Osteocyte (in vitro differentiated cells): ENCODE data around the gene TBX21. TPM values are rescaled to one million over a fixed set of nuclear protein-coding genes. Genes with fewer than 3 reads are reported as not detected.

Experiments used
- DNase-seq: peaks from one replicate; pipeline ENCODE4 v3.0.0; 2021; ENCODE audit warnings: mixed read lengths; ENCODE audit not compliant: unreplicated experiment; ENCODE audit errors: extremely low spot score
- H3K27ac Mint-ChIP-seq: one replicate; pipeline ENCODE4 v1.8.0; 2021; ENCODE audit warnings: mild to moderate bottlenecking, mixed read lengths; ENCODE audit not compliant: unreplicated experiment
- H3K27me3 Mint-ChIP-seq: one replicate; pipeline ENCODE4 v1.8.0; 2021; ENCODE audit warnings: mixed read lengths; ENCODE audit not compliant: unreplicated experiment
- H3K36me3 Mint-ChIP-seq: one replicate; pipeline ENCODE4 v1.8.0; 2021; ENCODE audit warnings: mixed read lengths; ENCODE audit not compliant: unreplicated experiment
- H3K4me1 Mint-ChIP-seq: one replicate; pipeline ENCODE4 v1.8.0; 2021; ENCODE audit warnings: mixed read lengths; ENCODE audit not compliant: unreplicated experiment
- H3K4me3 Mint-ChIP-seq: one replicate; pipeline ENCODE4 v1.8.0; 2021; ENCODE audit warnings: mild to moderate bottlenecking, moderate library complexity, mixed read lengths; ENCODE audit not compliant: unreplicated experiment
- H3K9me3 Mint-ChIP-seq: one replicate; pipeline ENCODE4 v1.8.0; 2021; ENCODE audit warnings: mixed read lengths; ENCODE audit not compliant: unreplicated experiment
- total RNA-seq: library from RNA; stranded (reverse); gene quantifications from 2 replicates; pipeline ENCODE4 v1.2.1, GENCODE V29; 2021
- TF ChIP-seq, protein P1 (sequence below): fragments of 200-600 bp; sonication (generic); IDR thresholded peaks from 2 replicates; pipeline ENCODE4 v1.5.0; 2021; ENCODE audit warnings: antibody characterized with exemption, mild to moderate bottlenecking, moderate library complexity

Gene TBX21
- total RNA-seq, 1 donor from 2014 or later: not detected

DNA sequence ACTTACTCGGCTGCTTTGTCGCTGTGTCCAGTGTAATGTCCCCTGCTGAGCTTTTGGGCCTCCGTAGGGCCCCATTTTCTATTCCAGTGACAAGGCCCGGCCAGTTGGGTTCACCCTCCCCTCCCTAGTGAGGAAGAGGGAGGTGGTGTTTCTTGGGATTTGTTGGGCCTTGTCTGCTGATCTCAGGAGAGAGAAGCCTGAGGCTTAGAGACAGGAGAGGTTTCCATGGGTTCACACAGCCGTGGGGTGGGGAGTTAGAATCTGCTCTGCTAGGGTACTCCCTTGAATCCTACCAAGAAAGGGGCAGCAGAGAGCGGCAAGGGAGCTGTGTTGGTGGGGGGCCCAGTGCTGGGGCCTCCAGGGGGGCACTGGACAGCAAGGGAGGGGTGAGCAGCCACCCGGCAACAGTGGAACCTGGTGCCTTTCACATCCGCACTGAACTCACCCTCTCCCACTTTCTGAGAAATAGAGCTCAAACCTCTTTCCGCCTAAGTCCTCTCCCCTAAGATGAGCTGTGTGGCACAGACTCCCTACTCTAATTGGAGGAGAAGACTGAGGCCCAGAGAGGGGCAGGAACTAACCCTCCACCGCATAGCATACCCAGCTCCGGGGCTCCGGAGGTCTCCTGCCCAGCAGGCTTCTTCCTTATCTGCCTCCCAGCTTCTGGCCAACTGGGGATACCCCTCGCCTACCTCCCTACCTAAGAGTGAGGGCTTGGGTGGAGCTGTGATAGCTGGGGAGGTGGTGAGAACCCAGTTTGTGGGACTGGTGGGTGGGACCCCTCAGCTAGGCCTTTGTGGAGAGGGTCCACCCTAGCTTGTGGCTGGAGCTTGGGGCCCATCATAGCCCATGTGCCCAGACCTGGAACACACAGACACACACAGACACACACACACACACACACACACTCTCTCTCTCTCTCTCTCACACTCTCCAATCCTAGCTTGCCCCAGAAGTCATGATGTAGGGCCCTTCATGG, 32.3 kb upstream of the TBX21 start:
- Mint-ChIP-seq H3K36me3 (peaks cover 21% of the 10 kb centered on the region), H3K4me3 (no peak overlapping the region), H3K27ac (no peak overlapping the region), H3K4me1 (peaks cover 1% of the 10 kb centered on the region), H3K27me3 (no peaks in the 10 kb centered on the region), H3K9me3 (no peaks in the 10 kb centered on the region)
- DNase-seq: no peak
- TF ChIP-seq, protein P1, sequence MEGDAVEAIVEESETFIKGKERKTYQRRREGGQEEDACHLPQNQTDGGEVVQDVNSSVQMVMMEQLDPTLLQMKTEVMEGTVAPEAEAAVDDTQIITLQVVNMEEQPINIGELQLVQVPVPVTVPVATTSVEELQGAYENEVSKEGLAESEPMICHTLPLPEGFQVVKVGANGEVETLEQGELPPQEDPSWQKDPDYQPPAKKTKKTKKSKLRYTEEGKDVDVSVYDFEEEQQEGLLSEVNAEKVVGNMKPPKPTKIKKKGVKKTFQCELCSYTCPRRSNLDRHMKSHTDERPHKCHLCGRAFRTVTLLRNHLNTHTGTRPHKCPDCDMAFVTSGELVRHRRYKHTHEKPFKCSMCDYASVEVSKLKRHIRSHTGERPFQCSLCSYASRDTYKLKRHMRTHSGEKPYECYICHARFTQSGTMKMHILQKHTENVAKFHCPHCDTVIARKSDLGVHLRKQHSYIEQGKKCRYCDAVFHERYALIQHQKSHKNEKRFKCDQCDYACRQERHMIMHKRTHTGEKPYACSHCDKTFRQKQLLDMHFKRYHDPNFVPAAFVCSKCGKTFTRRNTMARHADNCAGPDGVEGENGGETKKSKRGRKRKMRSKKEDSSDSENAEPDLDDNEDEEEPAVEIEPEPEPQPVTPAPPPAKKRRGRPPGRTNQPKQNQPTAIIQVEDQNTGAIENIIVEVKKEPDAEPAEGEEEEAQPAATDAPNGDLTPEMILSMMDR: no peak

- H3K9me3 Mint-ChIP-seq: no peaks in the 10 kb centered on the region
- H3K4me3 Mint-ChIP-seq: no peak overlapping the region
Measured at GRCh38 chr17:47701608-47702007, 31.4 kb upstream of the TBX21 start.

DNA sequence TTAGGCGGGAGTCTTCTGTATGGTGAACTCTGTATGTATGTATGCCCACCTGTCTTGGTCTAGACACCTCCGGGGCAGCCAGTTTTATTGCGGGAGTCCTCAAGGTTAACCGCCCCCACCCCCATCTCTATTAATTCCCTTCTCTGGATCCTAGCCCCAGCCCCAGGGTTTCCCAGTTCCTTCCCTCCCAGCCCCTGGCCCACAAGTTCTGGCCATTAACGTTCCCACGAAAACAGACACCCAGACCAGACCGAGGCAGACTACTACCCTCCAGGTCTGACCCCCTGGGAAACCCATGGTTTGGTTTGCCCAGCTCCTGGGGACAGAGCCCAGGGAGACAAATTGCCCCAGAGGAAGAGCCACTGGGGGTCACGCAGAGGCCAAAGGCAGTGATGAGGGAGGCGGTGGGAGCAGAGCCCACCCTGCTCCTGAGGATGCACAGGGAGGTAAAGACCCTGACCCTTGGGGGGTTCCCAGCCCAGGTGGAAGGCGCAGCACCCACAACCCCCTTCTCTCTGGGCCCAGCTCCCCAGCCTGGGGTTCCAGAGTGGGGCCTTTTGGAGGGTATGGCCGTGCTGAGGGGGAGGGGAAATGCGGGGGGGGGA, 30.5 kb upstream of the TBX21 start:
- Mint-ChIP-seq H3K36me3 (peaks cover 21% of the 10 kb centered on the region), H3K9me3 (no peaks in the 10 kb centered on the region), H3K4me1 (peaks cover 1% of the 10 kb centered on the region), H3K4me3 (no peak overlapping the region), H3K27me3 (no peaks in the 10 kb centered on the region), H3K27ac (no peak overlapping the region)
- DNase-seq: no peak
- TF ChIP-seq, protein P1: no peak

More at GRCh38 chr17:47701608-47702007, 31.4 kb upstream of the TBX21 start:
- peaks cover 21% of the 10 kb centered on the region for H3K36me3 Mint-ChIP-seq
- DNase-seq: no peak
- H3K4me1 Mint-ChIP-seq: no peaks in the 10 kb centered on the region
- no peak overlapping the region for H3K27ac Mint-ChIP-seq
- TF ChIP-seq, protein P1: no peak
- no peaks in the 10 kb centered on the region for H3K27me3 Mint-ChIP-seq

DNA sequence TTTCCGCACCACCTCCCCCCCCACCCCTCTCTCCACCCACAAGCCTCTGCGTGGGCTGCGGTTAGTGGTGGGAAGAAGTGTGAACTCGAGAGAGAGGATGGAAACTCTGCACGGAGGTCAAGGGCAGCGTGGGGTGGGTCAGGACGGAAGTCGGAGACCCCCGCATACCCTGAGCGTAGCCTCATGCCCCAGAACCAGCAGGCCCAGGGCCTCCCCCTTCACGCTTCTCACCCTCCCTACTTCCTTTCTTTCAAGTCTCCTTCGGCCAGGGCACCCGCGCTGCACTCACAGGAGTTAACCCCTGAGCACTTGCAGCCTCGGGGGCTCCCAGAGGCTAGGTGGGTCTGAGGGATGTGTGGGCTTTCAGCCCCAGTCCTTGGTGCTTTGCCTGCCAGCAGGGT, 29.8 kb upstream of the TBX21 start:
- TF ChIP-seq, protein P1: no peak

GRCh38 chr17:47703671-47704070, 29.4 kb upstream of the TBX21 start:
- peaks cover 21% of the 10 kb centered on the region for H3K36me3 Mint-ChIP-seq
- TF ChIP-seq, protein P1: no peak
- peaks cover 1% of the 10 kb centered on the region for H3K4me1 Mint-ChIP-seq
- no peak for DNase-seq
- H3K27me3 Mint-ChIP-seq: no peaks in the 10 kb centered on the region
- no peaks in the 10 kb centered on the region for H3K9me3 Mint-ChIP-seq
- no peak overlapping the region for H3K27ac Mint-ChIP-seq
- H3K4me3 Mint-ChIP-seq: no peak overlapping the region

More for the DNA sequence above, 29.8 kb upstream of the TBX21 start:
- H3K27me3 Mint-ChIP-seq: no peaks in the 10 kb centered on the region
- no peak for DNase-seq
- H3K27ac Mint-ChIP-seq: no peak overlapping the region
- H3K4me1 Mint-ChIP-seq: peaks cover 1% of the 10 kb centered on the region
- peaks cover 21% of the 10 kb centered on the region for H3K36me3 Mint-ChIP-seq
- no peaks in the 10 kb centered on the region for H3K9me3 Mint-ChIP-seq
- no peak overlapping the region for H3K4me3 Mint-ChIP-seq
